HEK293 (cell line): ENCODE measurements around the gene PCYT1A.
A peak's percentile ranks its signal among the peaks of the same experiment; 100 is the strongest.

Source experiments
- CTCF ChIA-PET: fragments of 350-600 bp; formaldehyde crosslinking; extraction: SDS; loops from one replicate; lab custom pipeline; 2021; ENCODE audit warnings: antibody characterized with exemption; lab: Yijun Ruan, JAX
- POLR2A ChIA-PET: fragments of 300-600 bp; formaldehyde crosslinking; extraction: SDS; loops from one replicate; lab custom pipeline; 2020; ENCODE audit warnings: antibody characterized with exemption, inconsistent platforms; lab: Yijun Ruan, JAX
- H3K27ac ChIP-seq: fragments of 200-500 bp; sonication (Bioruptor generic); 2 replicates; pipeline ENCODE4 v1.5.1; 2014; ENCODE audit warnings: low read depth, low read length, control low read depth, inconsistent platforms; ENCODE audit errors: extremely low read depth
- H3K36me3 ChIP-seq, 2 experiments: fragments of 200-500 bp in 1 of 2; sonication (Bioruptor generic) in 1 of 2; 1 replicate in 1 of 2; 2 replicates in 1 of 2; pipeline ENCODE4 v1.5.1; 2014 to 2017; ENCODE audit warnings: inconsistent platforms in 2 of 2, low read length in 2 of 2; ENCODE audit not compliant: control insufficient read depth in 2 of 2, insufficient read depth in 1 of 2
- H3K4me1 ChIP-seq: fragments of 200-500 bp; sonication (Bioruptor generic); 2 replicates; pipeline ENCODE4 v1.5.1; 2014; ENCODE audit warnings: mild to moderate bottlenecking, low read length, inconsistent platforms; ENCODE audit not compliant: control insufficient read depth, insufficient read depth
- H3K4me3 ChIP-seq: 2 replicates; pipeline ENCODE4 v1.5.1; 2011; ENCODE audit warnings: low read depth, mild to moderate bottlenecking, control low read depth, low read length, moderate library complexity
- H3K9me3 ChIP-seq: fragments of 200-500 bp; sonication (Bioruptor generic); 2 replicates; pipeline ENCODE4 v1.5.1; 2014; ENCODE audit warnings: low read depth, low read length, inconsistent platforms; ENCODE audit not compliant: control insufficient read depth, insufficient read depth
- MEIS1 ChIP-seq: sonication (generic); formaldehyde crosslinking; IDR thresholded peaks from 2 replicates; pipeline ENCODE4 v1.8.1; 2022; ENCODE audit warnings: missing genetic modification reagents, mild to moderate bottlenecking, borderline replicate concordance
- SP3 ChIP-seq: fragments of 450-650 bp; formaldehyde crosslinking; IDR thresholded peaks from 2 replicates; pipeline ENCODE4 v1.5.1; 2016; ENCODE audit warnings: missing biosample characterization, missing genetic modification characterization
- TRIM28 ChIP-seq: IDR thresholded peaks from 2 replicates; pipeline ENCODE4 v1.6.1; 2011; ENCODE audit warnings: low read length, control low read depth, borderline replicate concordance
- ZNF146 ChIP-seq: fragments of 450-650 bp; formaldehyde crosslinking; IDR thresholded peaks from 2 replicates; pipeline ENCODE4 v1.5.1; 2016; ENCODE audit warnings: missing biosample characterization, missing genetic modification characterization
- ZNF155 ChIP-seq: fragments of 450-650 bp; formaldehyde crosslinking; IDR thresholded peaks from 2 replicates; pipeline ENCODE4 v1.5.1; 2016; ENCODE audit warnings: missing biosample characterization, missing genetic modification characterization
- ZNF433 ChIP-seq: fragments of 450-650 bp; formaldehyde crosslinking; IDR thresholded peaks from 2 replicates; pipeline ENCODE4 v1.5.1; 2016; ENCODE audit warnings: missing biosample characterization, missing genetic modification characterization, low read depth
- ZNF660 ChIP-seq: fragments of 450-650 bp; IDR thresholded peaks from 2 replicates; pipeline ENCODE4 v1.5.1; 2018; ENCODE audit warnings: missing biosample characterization, mild to moderate bottlenecking, missing genetic modification characterization
- ZNF701 ChIP-seq: fragments of 450-650 bp; formaldehyde crosslinking; IDR thresholded peaks from 2 replicates; pipeline ENCODE4 v1.5.1; 2016; ENCODE audit warnings: missing biosample characterization, missing genetic modification characterization
- ZNF776 ChIP-seq: fragments of 450-650 bp; formaldehyde crosslinking; IDR thresholded peaks from 2 replicates; pipeline ENCODE4 v1.5.0; 2017; ENCODE audit warnings: missing biosample characterization, missing genetic modification characterization, borderline replicate concordance
- ZNF843 ChIP-seq: fragments of 450-650 bp; formaldehyde crosslinking; IDR thresholded peaks from 2 replicates; pipeline ENCODE4 v1.5.1; 2016; ENCODE audit warnings: missing biosample characterization, missing genetic modification characterization
- TF ChIP-seq, protein P1 (sequence below): fragments of 450-650 bp; formaldehyde crosslinking; IDR thresholded peaks from 2 replicates; pipeline ENCODE4 v1.5.1; 2016; ENCODE audit warnings: missing biosample characterization, missing genetic modification characterization
- TF ChIP-seq, protein P2 (sequence below): fragments of 450-650 bp; formaldehyde crosslinking; IDR thresholded peaks from 2 replicates; pipeline ENCODE4 v1.5.1; 2016; ENCODE audit warnings: missing biosample characterization, missing genetic modification characterization, borderline replicate concordance

PCYT1A gene

DNA sequence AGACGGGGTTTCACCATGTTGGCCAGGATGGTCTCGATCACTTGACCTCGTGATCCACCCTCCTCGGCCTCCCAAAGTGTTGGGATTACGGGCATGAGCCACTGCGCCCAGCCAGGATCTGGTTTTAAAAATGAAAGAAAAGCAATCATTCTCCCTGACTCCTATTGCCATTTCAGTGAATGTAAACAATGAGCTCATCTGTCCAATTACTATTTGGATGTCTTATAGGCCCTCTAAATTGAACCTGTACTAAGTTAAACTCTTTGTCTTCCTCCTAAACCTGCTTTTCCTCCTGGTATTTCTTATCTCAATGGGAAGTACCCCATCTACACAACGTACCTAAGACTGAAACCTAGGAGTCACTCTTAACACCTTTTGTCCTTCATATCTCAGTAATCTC is 23.7 kb downstream of the PCYT1A start (continued):
- TF ChIP-seq, protein P1, sequence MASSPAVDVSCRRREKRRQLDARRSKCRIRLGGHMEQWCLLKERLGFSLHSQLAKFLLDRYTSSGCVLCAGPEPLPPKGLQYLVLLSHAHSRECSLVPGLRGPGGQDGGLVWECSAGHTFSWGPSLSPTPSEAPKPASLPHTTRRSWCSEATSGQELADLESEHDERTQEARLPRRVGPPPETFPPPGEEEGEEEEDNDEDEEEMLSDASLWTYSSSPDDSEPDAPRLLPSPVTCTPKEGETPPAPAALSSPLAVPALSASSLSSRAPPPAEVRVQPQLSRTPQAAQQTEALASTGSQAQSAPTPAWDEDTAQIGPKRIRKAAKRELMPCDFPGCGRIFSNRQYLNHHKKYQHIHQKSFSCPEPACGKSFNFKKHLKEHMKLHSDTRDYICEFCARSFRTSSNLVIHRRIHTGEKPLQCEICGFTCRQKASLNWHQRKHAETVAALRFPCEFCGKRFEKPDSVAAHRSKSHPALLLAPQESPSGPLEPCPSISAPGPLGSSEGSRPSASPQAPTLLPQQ (tag by site-specific recombination): no peak
- TF ChIP-seq, protein P2, sequence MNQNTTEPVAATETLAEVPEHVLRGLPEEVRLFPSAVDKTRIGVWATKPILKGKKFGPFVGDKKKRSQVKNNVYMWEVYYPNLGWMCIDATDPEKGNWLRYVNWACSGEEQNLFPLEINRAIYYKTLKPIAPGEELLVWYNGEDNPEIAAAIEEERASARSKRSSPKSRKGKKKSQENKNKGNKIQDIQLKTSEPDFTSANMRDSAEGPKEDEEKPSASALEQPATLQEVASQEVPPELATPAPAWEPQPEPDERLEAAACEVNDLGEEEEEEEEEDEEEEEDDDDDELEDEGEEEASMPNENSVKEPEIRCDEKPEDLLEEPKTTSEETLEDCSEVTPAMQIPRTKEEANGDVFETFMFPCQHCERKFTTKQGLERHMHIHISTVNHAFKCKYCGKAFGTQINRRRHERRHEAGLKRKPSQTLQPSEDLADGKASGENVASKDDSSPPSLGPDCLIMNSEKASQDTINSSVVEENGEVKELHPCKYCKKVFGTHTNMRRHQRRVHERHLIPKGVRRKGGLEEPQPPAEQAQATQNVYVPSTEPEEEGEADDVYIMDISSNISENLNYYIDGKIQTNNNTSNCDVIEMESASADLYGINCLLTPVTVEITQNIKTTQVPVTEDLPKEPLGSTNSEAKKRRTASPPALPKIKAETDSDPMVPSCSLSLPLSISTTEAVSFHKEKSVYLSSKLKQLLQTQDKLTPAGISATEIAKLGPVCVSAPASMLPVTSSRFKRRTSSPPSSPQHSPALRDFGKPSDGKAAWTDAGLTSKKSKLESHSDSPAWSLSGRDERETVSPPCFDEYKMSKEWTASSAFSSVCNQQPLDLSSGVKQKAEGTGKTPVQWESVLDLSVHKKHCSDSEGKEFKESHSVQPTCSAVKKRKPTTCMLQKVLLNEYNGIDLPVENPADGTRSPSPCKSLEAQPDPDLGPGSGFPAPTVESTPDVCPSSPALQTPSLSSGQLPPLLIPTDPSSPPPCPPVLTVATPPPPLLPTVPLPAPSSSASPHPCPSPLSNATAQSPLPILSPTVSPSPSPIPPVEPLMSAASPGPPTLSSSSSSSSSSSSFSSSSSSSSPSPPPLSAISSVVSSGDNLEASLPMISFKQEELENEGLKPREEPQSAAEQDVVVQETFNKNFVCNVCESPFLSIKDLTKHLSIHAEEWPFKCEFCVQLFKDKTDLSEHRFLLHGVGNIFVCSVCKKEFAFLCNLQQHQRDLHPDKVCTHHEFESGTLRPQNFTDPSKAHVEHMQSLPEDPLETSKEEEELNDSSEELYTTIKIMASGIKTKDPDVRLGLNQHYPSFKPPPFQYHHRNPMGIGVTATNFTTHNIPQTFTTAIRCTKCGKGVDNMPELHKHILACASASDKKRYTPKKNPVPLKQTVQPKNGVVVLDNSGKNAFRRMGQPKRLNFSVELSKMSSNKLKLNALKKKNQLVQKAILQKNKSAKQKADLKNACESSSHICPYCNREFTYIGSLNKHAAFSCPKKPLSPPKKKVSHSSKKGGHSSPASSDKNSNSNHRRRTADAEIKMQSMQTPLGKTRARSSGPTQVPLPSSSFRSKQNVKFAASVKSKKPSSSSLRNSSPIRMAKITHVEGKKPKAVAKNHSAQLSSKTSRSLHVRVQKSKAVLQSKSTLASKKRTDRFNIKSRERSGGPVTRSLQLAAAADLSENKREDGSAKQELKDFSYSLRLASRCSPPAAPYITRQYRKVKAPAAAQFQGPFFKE (tag by site-specific recombination): no peak
- TF ChIP-seq MEIS1 (CRISPR knock-in tag) (no peak), ZNF155 (tag by site-specific recombination) (no peak), TRIM28 (no peak)

- ChIA-PET CTCF (no interaction called here), POLR2A (no interaction called here)
- Histone ChIP-seq H3K9me3 (no peaks in the 10 kb centered on the region), H3K4me1 (no peaks in the 10 kb centered on the region), H3K4me3 (no peak overlapping the region), H3K27ac (no peak overlapping the region), H3K36me3 (peaks cover 8 to 32% of the 10 kb centered on the region in 2 experiments; a peak in 2 of 3 replicates)
- no peak for TF ChIP-seq ZNF776
- no peak for TF ChIP-seq ZNF701 (tag by site-specific recombination)
- no peak for TF ChIP-seq ZNF155 (tag by site-specific recombination)
- no peak for TF ChIP-seq ZNF660 (tag by site-specific recombination)
- TF ChIP-seq ZNF146 (tag by site-specific recombination): peak; percentile 94
Observed at GRCh38 chr3:196260784-196261183, 26.7 kb downstream of the PCYT1A start.

DNA sequence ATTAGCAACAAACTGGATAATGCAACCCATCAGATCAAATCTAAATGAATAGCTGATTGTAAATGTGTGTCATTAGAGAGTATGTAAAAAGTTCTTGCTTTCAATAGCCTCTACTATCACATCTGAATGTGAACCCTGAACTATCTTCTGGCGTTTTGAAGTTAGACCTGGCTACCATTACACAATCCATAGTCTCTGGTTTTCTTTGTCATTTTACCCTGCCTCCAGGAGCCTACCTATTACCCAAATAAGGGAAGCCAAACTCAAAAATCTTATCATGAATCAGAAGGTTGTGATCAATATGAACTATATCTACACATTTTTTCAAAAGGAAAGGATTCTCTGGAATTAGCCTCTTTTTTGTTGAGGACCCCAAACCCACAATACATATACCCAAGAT is 31.8 kb downstream of the PCYT1A start:
- Histone ChIP-seq H3K4me3 (no peak overlapping the region), H3K4me1 (no peaks in the 10 kb centered on the region), H3K9me3 (no peaks in the 10 kb centered on the region), H3K36me3 (peaks cover 5 to 41% of the 10 kb centered on the region in 2 experiments; a peak in 2 of 3 replicates), H3K27ac (no peak overlapping the region)
- no peak for TF ChIP-seq ZNF843
- TF ChIP-seq SP3 (tag by site-specific recombination): no peak
- no peak for TF ChIP-seq ZNF433 (tag by site-specific recombination)
- POLR2A ChIA-PET: no interaction called here
- CTCF ChIA-PET: interaction anchor here (0.6 to 3.0 kb wide), 3 partner anchors 9 to 685 kb away, joined by 3 to 18 read pairs (median 4); no protein-coding TSS in a partner anchor
